Glutamatergic neuron (in vitro differentiated cells): ENCODE results near the gene UTS2B. TPM values are rescaled to one million over a fixed set of nuclear protein-coding genes. Genes with fewer than 3 reads are reported as not detected.

ENCODE experiments used
- DNase-seq: peaks from one replicate; pipeline ENCODE4 v3.0.0; 2022
- H3K27ac Mint-ChIP-seq: one replicate; pipeline ENCODE4 v1.8.0; 2020; ENCODE audit warnings: mild to moderate bottlenecking, mixed read lengths, inconsistent platforms; ENCODE audit not compliant: unreplicated experiment
- H3K27me3 Mint-ChIP-seq: one replicate; pipeline ENCODE4 v1.8.0; 2020; ENCODE audit warnings: mild to moderate bottlenecking, moderate library complexity, mixed read lengths, inconsistent platforms; ENCODE audit not compliant: unreplicated experiment
- H3K36me3 Mint-ChIP-seq: one replicate; pipeline ENCODE4 v1.8.0; 2020; ENCODE audit warnings: mild to moderate bottlenecking, mixed read lengths, inconsistent platforms; ENCODE audit not compliant: unreplicated experiment
- H3K4me1 Mint-ChIP-seq: one replicate; pipeline ENCODE4 v1.8.0; 2020; ENCODE audit warnings: mild to moderate bottlenecking, low read depth, mixed read lengths, inconsistent platforms; ENCODE audit not compliant: unreplicated experiment
- H3K4me3 Mint-ChIP-seq: one replicate; pipeline ENCODE4 v1.8.0; 2020; ENCODE audit warnings: mild to moderate bottlenecking, mixed read lengths, inconsistent platforms; ENCODE audit not compliant: unreplicated experiment
- H3K9me3 Mint-ChIP-seq: one replicate; pipeline ENCODE4 v1.8.0; 2020; ENCODE audit warnings: mild to moderate bottlenecking, moderate library complexity, mixed read lengths, inconsistent platforms; ENCODE audit not compliant: unreplicated experiment
- total RNA-seq: library from RNA; stranded (reverse); fragmentation: NEBNext Ultra II Directional; extraction: Animal tissue kit (Norgen Biotek cat#: 25700); gene quantifications from one replicate; pipeline ENCODE4 v1.2.1, GENCODE V29; 2021; ENCODE audit not compliant: unreplicated experiment
- TF ChIP-seq, protein P1 (sequence below): fragments of 200-600 bp; sonication (generic); IDR thresholded peaks from one replicate; pipeline ENCODE4 v1.5.0; 2021; ENCODE audit not compliant: partially characterized antibody, unreplicated experiment

The UTS2B gene
- total RNA-seq, 1 donor from 2014 or later: not detected

DNA sequence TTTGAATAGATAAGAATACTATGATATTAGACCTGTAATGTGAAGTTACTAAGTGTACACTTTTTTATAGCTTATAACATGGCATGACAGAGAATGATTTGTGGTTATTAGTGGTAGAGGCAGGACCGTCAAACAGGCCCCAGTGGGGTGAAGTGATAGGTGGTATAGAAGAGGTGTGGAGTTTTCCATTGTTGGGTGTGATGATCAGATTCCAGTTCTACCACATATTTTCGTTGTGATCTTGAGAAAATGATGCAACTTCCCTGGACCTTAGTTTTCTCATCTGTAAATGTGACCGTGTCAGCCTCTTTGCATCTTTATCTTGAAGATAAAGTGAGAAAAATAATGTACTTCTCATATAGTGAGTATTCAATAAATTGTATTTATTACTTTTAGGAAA, 30.3 kb upstream of the UTS2B start:
- peaks cover 3% of the 10 kb centered on the region for H3K27me3 Mint-ChIP-seq
- DNase-seq: no peak
- H3K4me1 Mint-ChIP-seq: peaks cover 25% of the 10 kb centered on the region
- H3K36me3 Mint-ChIP-seq: peaks cover 7% of the 10 kb centered on the region
- no peaks in the 10 kb centered on the region for H3K9me3 Mint-ChIP-seq
- TF ChIP-seq, protein P1, sequence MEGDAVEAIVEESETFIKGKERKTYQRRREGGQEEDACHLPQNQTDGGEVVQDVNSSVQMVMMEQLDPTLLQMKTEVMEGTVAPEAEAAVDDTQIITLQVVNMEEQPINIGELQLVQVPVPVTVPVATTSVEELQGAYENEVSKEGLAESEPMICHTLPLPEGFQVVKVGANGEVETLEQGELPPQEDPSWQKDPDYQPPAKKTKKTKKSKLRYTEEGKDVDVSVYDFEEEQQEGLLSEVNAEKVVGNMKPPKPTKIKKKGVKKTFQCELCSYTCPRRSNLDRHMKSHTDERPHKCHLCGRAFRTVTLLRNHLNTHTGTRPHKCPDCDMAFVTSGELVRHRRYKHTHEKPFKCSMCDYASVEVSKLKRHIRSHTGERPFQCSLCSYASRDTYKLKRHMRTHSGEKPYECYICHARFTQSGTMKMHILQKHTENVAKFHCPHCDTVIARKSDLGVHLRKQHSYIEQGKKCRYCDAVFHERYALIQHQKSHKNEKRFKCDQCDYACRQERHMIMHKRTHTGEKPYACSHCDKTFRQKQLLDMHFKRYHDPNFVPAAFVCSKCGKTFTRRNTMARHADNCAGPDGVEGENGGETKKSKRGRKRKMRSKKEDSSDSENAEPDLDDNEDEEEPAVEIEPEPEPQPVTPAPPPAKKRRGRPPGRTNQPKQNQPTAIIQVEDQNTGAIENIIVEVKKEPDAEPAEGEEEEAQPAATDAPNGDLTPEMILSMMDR: no peak
- no peak overlapping the region for H3K27ac Mint-ChIP-seq
- H3K4me3 Mint-ChIP-seq: no peak overlapping the region

DNA sequence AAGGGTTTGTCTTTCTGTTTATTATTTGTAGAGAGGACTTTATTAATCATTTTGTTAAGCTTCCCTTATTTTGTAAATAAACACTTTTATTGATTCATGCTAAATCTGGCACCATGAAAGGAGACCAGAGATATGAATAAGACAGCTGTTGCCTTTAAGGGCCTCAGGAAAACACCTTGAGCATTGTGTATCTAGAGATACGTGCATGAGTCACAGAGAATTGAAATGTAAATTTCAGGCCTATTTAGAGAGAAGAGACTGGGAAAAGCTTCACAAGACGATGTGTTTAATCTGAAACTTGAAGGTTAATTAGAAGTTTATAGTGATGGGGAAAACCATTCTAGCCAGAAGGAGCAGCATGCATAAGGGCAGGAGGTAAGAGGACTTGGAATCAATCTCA, 28.6 kb upstream of the UTS2B start:
- Mint-ChIP-seq H3K4me1 (peaks cover 26% of the 10 kb centered on the region), H3K27ac (no peak overlapping the region), H3K9me3 (no peaks in the 10 kb centered on the region), H3K4me3 (no peak overlapping the region), H3K27me3 (peaks cover 3% of the 10 kb centered on the region), H3K36me3 (peaks cover 7% of the 10 kb centered on the region)
- no peak for DNase-seq
- TF ChIP-seq, protein P1: no peak

DNA sequence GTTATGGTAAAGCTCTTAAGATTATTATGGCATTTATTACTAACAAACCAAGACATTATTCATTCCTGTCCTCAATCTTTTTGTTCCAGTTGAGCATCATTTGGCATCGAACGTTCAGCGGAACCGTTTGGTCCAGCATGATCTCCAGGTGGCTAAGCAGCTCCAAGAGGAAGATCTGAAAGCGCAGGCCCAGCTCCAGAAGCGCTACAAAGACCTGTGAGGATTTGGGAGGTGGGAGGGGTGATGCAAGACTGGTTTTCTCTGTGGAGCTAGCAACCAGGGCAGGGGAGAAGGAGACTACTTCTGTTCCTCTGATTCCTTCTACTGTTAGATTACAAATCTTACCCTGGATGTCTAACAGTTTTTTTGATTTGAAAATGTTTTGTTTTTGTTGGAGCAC, 27.6 kb upstream of the UTS2B start:
- peaks cover 7% of the 10 kb centered on the region for H3K36me3 Mint-ChIP-seq
- H3K27me3 Mint-ChIP-seq: peaks cover 3% of the 10 kb centered on the region
- TF ChIP-seq, protein P1: no peak
- peaks cover 24% of the 10 kb centered on the region for H3K4me1 Mint-ChIP-seq
- no peak overlapping the region for H3K4me3 Mint-ChIP-seq
- no peak overlapping the region for H3K27ac Mint-ChIP-seq
- DNase-seq: no peak
- H3K9me3 Mint-ChIP-seq: no peaks in the 10 kb centered on the region

DNA sequence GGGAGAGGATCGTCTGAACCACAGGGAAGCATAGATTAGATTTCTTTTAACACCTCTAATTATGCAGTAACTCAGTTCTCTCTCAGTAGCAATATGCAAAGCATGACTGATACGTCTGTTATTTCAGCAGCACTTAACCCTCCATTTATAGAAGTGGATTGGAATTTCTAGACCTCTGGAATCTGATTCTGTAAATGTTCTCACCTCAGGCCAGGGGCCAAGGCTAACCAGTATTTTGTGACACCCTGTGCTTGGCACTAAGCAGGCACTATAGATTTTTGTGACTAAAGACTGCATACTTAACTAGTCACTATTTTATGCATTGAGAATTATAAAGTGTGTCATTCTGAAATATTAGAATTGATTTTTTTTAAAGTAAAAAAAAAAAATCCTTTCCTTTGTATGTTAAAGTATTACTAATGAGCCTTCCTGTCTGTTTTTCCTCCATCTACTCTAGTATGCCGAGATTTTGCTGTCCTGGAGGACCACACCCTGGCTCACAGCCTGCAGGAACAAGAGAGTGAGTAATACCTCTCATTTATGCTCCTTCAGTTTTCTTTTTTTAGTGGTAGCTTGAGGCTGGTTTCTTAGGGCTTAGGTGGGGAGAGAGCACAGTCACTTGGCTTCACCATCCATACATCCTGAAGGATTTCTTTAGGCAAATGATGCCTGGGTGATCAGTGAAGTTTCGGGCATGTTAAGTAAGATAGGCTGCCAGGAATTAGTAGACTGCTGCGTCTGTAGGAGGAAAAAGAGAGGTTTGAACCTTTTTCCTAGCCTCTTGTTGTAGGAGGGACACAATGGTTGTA, 26.5 kb upstream of the UTS2B start:
- no peak for DNase-seq
- Mint-ChIP-seq H3K9me3 (no peaks in the 10 kb centered on the region), H3K27me3 (peaks cover 3% of the 10 kb centered on the region), H3K36me3 (peaks cover 7% of the 10 kb centered on the region), H3K4me3 (no peak overlapping the region), H3K4me1 (peaks cover 24% of the 10 kb centered on the region), H3K27ac (no peak overlapping the region)
- TF ChIP-seq, protein P1: no peak

DNA sequence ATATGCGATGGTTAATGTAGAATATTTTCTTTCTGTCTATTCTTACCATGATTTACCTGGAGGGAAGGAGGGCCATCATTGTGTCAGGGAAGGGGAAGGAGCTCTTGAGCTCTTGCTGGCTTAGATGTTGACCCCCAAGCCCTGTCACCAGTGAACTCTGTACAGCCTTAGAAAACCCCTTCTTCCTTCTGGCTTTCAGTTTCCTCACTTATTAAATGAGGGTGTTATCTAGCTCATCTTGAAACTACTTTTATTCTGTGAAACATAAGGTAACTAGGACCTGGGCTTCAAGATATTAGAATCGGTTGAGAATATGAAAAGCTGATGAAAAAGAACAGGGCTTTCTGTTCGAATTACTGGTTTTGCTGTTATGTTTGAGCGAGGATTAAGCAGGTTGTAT, 25.1 kb upstream of the UTS2B start:
- Mint-ChIP-seq H3K4me3 (no peak overlapping the region), H3K27me3 (peaks cover 3% of the 10 kb centered on the region), H3K27ac (no peak overlapping the region), H3K36me3 (peaks cover 7% of the 10 kb centered on the region), H3K4me1 (peaks cover 24% of the 10 kb centered on the region), H3K9me3 (no peaks in the 10 kb centered on the region)
- TF ChIP-seq, protein P1: no peak
- DNase-seq: no peak
